NCI-H82 treated with DMSO at 0.1 percent for 48 hours (cell line): ENCODE data around the gene TMEM192.
"Not testable (repeated sequence)": the region's sequence is repeated elsewhere in the genome, so short reads cannot be mapped to it uniquely, and the experiment has no call there.

ENCODE experiments used
- DNase-seq: peaks from one replicate; lab custom pipeline; 2025; ENCODE audit not compliant: unreplicated experiment; lab: John Stamatoyannopoulos, UW

The TMEM192 gene

DNA sequence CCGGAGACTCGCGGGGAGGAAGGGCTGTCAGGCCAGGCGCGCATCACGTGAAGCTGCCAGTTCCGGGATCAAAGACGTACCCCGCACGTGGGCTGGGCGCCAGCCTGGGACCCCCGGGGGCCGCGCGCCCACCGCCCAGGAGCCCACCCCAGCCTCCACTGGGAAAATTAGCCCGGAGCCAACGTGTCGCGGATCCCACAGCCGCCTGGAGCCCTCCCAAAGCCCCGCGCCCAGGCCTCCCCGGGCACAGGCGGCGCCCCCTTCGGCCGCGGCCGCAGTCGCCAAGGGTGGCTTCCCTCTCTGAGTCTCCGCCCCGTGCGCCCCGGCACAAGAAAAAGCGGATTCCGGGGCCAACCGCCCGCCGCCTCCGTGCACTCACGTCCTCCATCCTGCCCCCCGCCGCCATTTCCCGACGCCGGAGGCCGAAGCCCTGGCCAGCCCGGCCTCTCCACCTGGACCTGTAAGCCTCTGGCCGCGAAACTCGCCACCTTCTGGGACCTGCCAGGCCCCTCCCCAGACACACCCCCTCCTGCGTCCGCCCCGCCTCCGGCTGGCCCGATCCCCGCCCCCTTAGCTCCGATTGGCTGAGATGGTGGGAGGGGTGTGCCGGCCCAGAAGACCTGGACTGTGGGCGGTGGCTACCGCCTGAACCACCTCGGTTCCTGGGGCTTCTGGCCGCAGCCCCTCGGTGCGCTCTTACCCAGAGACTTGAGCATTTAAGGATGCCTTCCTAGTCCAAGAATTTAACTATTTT lies at the start of gene TMEM192:
Gene TMEM192, minus strand, starts transcription at position 493 of the 754 bp plus-strand sequence. Its CDS starts 87 bp downstream, at position 406.
- DNase-seq = peak; percentile 78

DNA sequence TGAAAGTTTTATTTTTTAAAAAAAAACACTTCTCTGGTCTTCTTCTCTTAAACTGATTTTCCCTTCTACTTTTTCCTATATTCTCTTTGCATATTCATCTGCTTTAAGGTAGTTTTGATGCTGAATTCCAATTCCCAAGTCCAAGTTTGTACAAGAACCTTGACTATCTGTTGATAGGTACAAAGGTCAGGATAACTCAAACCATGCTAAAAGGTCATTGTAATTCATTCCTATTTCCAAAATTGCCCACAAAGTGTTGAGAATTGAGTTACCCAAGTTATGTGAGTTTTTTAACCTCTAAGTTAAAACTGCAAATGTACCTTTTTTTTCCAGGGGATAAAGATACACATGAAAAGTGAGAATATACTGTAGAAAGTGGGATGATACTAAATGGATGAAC lies 46.1 kb upstream of the TMEM192 start:
- no peak for DNase-seq

- no peak for DNase-seq
These were observed 44.2 kb upstream of the TMEM192 start for GRCh38 chr4:165156906-165157305.

DNA sequence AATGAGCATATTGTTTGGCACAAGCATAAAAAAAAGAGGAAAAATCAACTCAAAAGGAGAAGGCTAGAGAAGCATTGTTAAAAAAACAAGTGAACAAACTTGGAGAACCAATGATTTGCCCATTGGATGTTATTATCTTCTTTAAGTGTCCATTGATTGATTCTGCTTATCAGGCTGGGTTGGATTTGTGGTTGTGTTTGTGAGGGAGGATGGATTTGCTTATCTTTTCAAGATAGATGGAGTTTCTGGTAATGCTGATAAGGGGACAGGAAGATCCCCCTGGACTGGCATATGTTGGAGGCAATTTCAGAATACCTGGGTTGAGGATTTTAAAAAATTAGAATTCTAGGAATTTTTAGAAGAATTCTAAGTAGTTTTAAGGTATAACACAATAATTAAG lies 41.8 kb upstream of the TMEM192 start:
- no peak for DNase-seq

GRCh38 chr4:165152527-165152926 lies 39.9 kb upstream of the TMEM192 start:
- DNase-seq = no peak

DNA sequence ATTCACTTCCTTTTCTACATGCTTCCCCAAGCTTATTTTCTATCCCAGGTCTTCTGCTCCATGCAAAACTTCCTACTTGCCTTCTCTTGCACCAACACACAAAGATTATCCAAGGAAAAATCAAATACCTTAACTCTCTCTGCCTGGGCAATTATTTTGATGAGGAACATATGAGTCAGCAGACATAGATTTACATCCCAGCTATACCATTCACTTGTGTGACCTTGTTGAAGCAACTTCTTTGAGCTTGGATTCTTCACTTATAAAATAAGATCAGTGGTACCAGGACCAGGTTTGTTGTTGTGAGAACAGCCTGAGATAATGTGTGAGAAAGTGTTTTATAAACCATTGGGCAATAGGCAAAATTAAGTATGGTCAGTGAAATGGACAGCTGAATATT lies 39.1 kb upstream of the TMEM192 start:
- no peak for DNase-seq

DNA sequence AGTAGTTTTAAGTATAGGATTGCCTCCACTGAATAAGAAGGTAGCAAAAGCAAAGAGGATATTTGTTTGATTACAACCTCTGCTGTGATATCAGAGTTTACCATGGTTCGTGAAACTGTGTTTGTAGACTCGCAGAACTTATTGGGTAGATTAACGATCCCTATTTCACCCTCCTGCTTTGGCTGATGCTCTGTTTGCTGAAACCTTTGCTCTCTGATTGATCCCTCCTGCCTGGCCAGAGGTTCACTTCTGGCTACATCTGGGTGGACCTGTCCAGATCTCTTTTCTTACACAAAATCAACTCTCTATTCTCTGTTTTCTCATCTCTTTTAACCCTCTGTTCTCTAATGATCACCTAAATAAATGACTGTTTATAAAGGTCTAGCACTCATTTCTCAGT lies 37.9 kb upstream of the TMEM192 start:
- DNase-seq = no peak

DNA sequence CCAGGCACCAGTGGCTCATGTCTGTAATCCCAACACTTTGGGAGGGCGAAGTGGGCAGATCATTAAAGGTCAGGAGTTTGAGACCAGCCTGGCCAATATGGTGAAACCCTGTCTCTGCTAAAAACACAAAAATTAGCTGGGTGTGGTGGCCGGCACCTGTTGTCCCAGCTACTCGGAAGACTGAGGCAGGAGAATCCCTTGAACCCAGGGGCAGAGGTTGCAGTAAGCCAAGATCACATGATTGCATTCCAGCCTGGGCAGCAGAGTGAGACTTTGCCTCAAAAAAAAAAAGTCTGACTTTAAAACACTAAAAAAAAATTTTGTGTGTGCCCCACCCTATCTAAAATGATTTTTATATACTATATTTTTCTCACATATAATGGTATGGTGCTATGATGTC lies 26.2 kb upstream of the TMEM192 start:
- no peak for DNase-seq

DNA sequence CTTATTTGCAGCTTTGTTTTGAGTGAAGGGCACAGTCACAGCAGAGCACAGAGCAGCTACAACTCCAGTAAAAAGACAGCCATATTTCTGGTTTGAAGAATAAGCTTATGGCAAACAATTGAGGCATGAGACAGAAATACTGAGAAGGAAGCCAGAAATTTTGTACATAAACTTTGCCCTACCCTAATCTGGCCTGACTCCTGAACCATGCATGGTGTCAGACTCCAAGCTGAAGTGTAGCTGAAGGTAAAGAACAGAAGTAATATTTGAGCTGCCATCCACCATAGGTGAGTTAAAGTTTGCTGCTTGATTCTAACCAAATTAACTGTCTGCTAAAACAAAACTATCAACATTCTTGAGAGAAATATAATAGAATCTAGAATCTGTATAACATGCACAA lies 24.5 kb upstream of the TMEM192 start:
- DNase-seq = no peak

DNA sequence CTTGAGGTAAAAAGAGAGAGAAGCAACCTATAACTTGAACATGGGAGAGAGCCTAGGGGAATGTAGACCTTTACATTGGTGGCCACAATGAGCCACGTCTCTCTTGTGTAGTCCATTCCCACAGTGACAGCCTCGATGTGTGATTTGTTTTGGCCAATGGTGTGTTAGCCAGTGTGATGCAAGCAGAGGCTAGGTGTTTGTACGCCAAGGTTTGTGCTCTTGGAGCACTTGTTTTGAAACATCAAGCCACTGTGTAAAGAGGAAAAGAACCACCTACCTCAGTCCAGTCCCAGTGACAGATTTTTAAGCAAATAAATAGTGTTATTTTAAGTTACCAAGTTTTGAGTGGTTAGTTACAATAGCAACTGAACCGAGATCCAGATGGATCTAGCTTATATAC lies 23.9 kb upstream of the TMEM192 start:
- DNase-seq = no peak

- DNase-seq = no peak
These were observed 20.5 kb upstream of the TMEM192 start for GRCh38 chr4:165133150-165133549.

GRCh38 chr4:165131247-165131832 lies 18.7 kb upstream of the TMEM192 start:
- DNase-seq = peak; percentile 32

DNA sequence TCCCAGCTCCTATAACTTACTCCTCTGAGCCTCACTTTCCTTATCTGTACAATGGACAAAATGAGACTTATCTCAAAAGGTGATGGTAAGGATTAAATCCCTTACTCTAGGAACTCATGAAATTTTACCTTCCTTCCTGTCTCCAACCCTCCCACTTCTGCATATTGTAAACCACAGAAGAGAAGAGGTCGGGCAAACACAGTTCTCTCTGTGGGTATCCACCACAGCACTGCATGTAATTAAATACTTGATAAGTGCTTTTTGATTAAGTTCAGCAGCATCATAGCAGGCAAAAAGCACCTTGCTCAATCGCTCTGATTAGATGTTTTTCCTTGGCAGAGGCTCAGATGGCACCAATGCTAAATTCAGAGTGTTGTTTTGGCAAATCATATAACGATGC lies 17.3 kb upstream of the TMEM192 start:
- no peak for DNase-seq

DNA sequence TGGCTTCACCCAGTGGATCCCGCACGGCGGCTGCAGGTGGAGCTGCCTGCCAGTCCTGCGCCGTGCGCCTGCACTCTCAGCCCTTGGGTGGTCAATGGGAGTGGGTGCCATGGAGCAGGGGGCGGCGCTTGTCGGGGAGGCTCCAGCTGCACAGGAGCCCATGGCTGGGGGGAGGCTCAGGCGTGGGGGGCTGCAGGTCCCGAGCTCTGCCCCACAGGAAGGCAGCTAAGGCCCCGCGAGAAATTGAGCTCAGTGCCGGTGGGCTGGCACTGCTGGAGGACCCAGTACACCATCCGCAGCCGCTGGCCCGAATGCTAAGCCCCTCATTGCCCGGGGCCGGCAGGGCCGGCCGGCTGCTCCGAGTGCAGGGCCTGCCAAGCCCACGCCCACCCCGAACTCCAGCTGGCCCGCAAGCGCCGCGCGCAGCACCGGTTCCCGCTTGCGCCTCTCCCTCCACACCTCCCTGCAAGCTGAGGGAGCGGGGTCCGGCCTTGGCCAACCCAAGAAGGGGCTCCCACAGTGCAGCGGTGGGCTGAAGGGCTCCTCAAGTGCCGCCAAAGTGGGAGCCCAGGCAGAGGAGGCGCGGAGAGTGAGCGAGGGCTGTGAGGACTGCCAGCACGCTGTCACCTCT lies 13.3 kb upstream of the TMEM192 start:
- DNase-seq = not testable (repeated sequence)

DNA sequence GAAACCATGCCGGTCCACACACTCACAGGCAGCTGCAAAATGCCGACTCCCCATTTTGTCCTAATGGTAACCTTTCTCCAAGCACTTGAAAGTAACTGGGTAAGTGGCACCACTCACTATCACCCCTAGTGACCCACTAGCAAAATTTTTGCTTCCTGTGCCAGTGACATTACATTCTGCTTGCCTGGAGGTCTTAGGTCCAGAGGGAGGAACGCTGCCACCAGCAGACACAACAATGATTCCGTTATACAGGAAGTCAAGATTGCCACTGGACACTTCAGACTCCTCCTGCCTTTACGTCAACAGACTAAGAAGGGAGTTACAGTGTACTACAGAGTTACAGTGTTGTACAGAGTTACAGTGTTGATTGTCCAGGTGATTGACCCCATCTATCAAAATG lies 11.8 kb upstream of the TMEM192 start:
- DNase-seq = no peak

- no peak for DNase-seq
These were observed 5.7 kb upstream of the TMEM192 start for GRCh38 chr4:165118256-165118909.

- DNase-seq = no peak
These were observed 2.6 kb upstream of the TMEM192 start for GRCh38 chr4:165115301-165115700.

DNA sequence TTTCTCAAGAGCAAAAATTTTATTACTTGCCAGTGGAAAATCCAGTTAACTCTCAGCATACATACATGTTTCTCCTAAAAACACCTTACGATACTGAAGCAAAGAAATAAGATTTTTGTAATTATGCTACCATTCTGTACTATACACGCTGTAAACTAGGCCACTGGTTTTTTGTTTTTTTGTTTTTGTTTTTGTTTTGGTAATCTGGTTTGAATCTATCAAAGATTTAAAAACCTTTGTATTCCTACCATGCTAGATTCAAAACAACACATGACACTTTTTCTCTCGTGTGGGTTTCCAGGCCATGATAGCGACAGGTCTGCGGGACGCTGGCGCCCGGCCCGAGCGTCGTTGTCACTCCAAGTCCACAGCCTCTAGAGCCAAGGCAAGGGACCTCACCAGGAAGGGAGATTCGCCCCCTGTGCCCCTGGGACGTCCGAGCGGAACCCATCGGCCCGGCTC lies 723 bp downstream of the TMEM192 start:
- DNase-seq = no peak

GRCh38 chr4:165106518-165106917 lies 6.1 kb downstream of the TMEM192 start:
- DNase-seq = no peak

DNA sequence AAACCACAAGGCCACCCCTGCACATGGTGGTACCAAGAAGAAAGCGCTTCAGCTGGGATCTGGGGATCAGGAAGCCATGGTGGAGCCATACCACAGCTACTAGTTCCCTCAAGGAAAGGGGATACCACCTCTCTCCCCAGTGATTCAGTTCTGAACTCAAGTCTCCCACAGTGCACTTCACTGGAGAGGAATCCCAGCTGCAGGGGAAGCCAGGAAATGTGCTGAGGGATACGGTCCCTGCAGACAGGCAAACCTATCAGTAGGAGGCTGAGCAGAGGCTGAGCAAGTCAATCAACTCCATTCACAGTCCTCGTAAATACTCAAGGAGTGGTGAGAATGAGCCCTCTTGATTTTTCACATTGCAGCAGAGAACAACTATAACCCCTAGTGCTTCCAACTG lies 11.0 kb downstream of the TMEM192 start:
- DNase-seq = no peak

GRCh38 chr4:165096776-165097175 lies 15.9 kb downstream of the TMEM192 start:
- no peak for DNase-seq

- no peak for DNase-seq
These were observed 17.4 kb downstream of the TMEM192 start for GRCh38 chr4:165095291-165095690.
